IMR-90 (cell line): Measurements from ENCODE around the gene ZNF469. TPM values are rescaled to one million over a fixed set of nuclear protein-coding genes. Genes with fewer than 3 reads are reported as not detected.

Experiments
- ATAC-seq: fragments of 200-7000 bp; cut with Tn5 transposase; 2 replicates; pipeline ENCODE4 v1.9.1; 2020; ENCODE audit warnings: low read depth, mild to moderate bottlenecking, moderate library complexity
- BruUV-seq: library from RNA; stranded (reverse); fragments of 400-500 nt; replicated peaks from 2 replicates; lab custom pipeline; 2021; lab: Mats Ljungman, UMichigan
- CTCF ChIA-PET: fragments of 300-600 bp; formaldehyde crosslinking; extraction: SDS; loops from one replicate; lab custom pipeline; 2021; ENCODE audit warnings: antibody characterized with exemption; lab: Yijun Ruan, JAX
- POLR2A ChIA-PET: fragments of 300-600 bp; sonication (Branson Sonifier 250); formaldehyde crosslinking; loops from one replicate; lab custom pipeline; 2022; ENCODE audit warnings: antibody characterized with exemption; ENCODE audit not compliant: unreplicated experiment; lab: Charles Lee
- DNase-seq: peaks from one replicate; pipeline ENCODE4 v3.0.0; 2013
- H2AFZ ChIP-seq: replicated peaks from 2 replicates; pipeline ENCODE3; 2013; ENCODE audit warnings: low read length, mild to moderate bottlenecking; ENCODE audit not compliant: poor library complexity
- H2AK5ac ChIP-seq: 2 replicates; pipeline ENCODE4 v1.6.1; 2013; ENCODE audit warnings: low read depth, low read length, inconsistent platforms
- H2AK9ac ChIP-seq: replicated peaks from 2 replicates; pipeline ENCODE3; 2013; ENCODE audit warnings: mild to moderate bottlenecking, low read depth, low read length, moderate library complexity; ENCODE audit not compliant: poor library complexity
- H2BK120ac ChIP-seq: 2 replicates; pipeline ENCODE4 v1.6.1; 2013; ENCODE audit warnings: low read depth, low read length, inconsistent platforms
- H2BK15ac ChIP-seq: 3 replicates; pipeline ENCODE4 v1.6.1; 2013; ENCODE audit warnings: low read depth, low read length, inconsistent platforms
- H2BK20ac ChIP-seq: 2 replicates; pipeline ENCODE4 v1.6.1; 2013; ENCODE audit warnings: low read depth, mild to moderate bottlenecking, inconsistent platforms, low read length, moderate library complexity
- H2BK5ac ChIP-seq: 2 replicates; pipeline ENCODE4 v1.6.1; 2013; ENCODE audit warnings: mild to moderate bottlenecking, low read depth, low read length, inconsistent platforms; ENCODE audit not compliant: poor library complexity, severe bottlenecking
- H3K14ac ChIP-seq: replicated peaks from 2 replicates; pipeline ENCODE4 v1.6.1; 2013; ENCODE audit warnings: low read depth, low read length, inconsistent platforms
- H3K18ac ChIP-seq: 2 replicates; pipeline ENCODE4 v1.6.1; 2013; ENCODE audit warnings: low read depth, low read length, control low read depth
- H3K23ac ChIP-seq: 2 replicates; pipeline ENCODE4 v1.6.1; 2013; ENCODE audit warnings: low read depth, low read length, inconsistent platforms
- H3K27ac ChIP-seq: 2 replicates; pipeline ENCODE4 v1.5.1; 2013; ENCODE audit warnings: mild to moderate bottlenecking, control low read depth, low read length; ENCODE audit not compliant: insufficient read depth
- H3K27me3 ChIP-seq: 2 replicates; pipeline ENCODE4 v1.6.1; 2013; ENCODE audit warnings: low read length; ENCODE audit not compliant: control insufficient read depth, insufficient read depth
- H3K36me3 ChIP-seq: 2 replicates; pipeline ENCODE4 v1.6.1; 2013; ENCODE audit warnings: low read length, mixed read lengths; ENCODE audit not compliant: control insufficient read depth, insufficient read depth
- H3K4ac ChIP-seq: 2 replicates; pipeline ENCODE4 v1.6.1; 2013; ENCODE audit warnings: low read depth, low read length, inconsistent platforms
- H3K4me1 ChIP-seq: 2 replicates; pipeline ENCODE4 v1.6.1; 2013; ENCODE audit warnings: low read length, mixed read lengths; ENCODE audit not compliant: control insufficient read depth, insufficient read depth
- H3K4me2 ChIP-seq: 2 replicates; pipeline ENCODE4 v1.6.1; 2013; ENCODE audit warnings: low read depth, mild to moderate bottlenecking, control low read depth, low read length, moderate library complexity
- H3K4me3 ChIP-seq: 2 replicates; pipeline ENCODE4 v1.5.1; 2013; ENCODE audit warnings: low read depth, mild to moderate bottlenecking, control low read depth, low read length, moderate library complexity; ENCODE audit not compliant: insufficient read depth
- H3K56ac ChIP-seq: 2 replicates; pipeline ENCODE4 v1.6.1; 2013; ENCODE audit warnings: low read length, inconsistent platforms; ENCODE audit not compliant: insufficient read depth; ENCODE audit errors: extremely low read depth
- H3K79me1 ChIP-seq, 2 experiments: 2 replicates each; pipeline ENCODE4 v1.6.1; 2013; ENCODE audit warnings: low read length in 2 of 2, inconsistent platforms in 1 of 2, low read depth in 1 of 2
- H3K9ac ChIP-seq: 2 replicates; pipeline ENCODE4 v1.6.1; 2013; ENCODE audit warnings: low read depth, low read length, control low read depth
- H3K9me1 ChIP-seq: 2 replicates; pipeline ENCODE4 v1.6.1; 2013; ENCODE audit warnings: low read length, inconsistent platforms; ENCODE audit not compliant: insufficient read depth
- H3K9me3 ChIP-seq: 2 replicates; pipeline ENCODE4 v1.6.1; 2013; ENCODE audit warnings: low read length; ENCODE audit not compliant: control insufficient read depth, insufficient read depth
- H4K20me1 ChIP-seq: 2 replicates; pipeline ENCODE4 v1.6.1; 2013; ENCODE audit warnings: low read length, inconsistent platforms; ENCODE audit not compliant: insufficient read depth
- H4K5ac ChIP-seq: 2 replicates; pipeline ENCODE4 v1.6.1; 2013; ENCODE audit warnings: mild to moderate bottlenecking, low read depth, low read length, control low read depth
- H4K8ac ChIP-seq, 2 experiments: 2 replicates each; pipeline ENCODE4 v1.6.1; 2013; ENCODE audit warnings: low read depth in 2 of 2, low read length in 2 of 2, control low read depth in 1 of 2, inconsistent platforms in 1 of 2
- H4K91ac ChIP-seq: 2 replicates; pipeline ENCODE4 v1.6.1; 2013; ENCODE audit warnings: low read depth, low read length, inconsistent platforms; ENCODE audit not compliant: insufficient read depth
- BHLHE40 ChIP-seq: fragments of 150-350 bp; IDR thresholded peaks from 2 replicates; pipeline ENCODE4 v1.6.1; 2016; ENCODE audit warnings: mild to moderate bottlenecking, low read depth, low read length
- CEBPB ChIP-seq: IDR thresholded peaks from 2 replicates; pipeline ENCODE4 v1.6.1; 2012; ENCODE audit warnings: low read depth, low read length, improper control_type of control experiment
- CHD1 ChIP-seq: IDR thresholded peaks from 2 replicates; pipeline ENCODE4 v1.6.1; 2012; ENCODE audit warnings: low read depth, low read length, improper control_type of control experiment
- FOS ChIP-seq: fragments of 150-350 bp; IDR thresholded peaks from 2 replicates; pipeline ENCODE4 v1.6.1; 2016; ENCODE audit warnings: low read depth, low read length
- MAFK ChIP-seq: IDR thresholded peaks from 2 replicates; pipeline ENCODE4 v1.6.1; 2012; ENCODE audit warnings: low read depth, low read length, improper control_type of control experiment
- MAZ ChIP-seq: IDR thresholded peaks from 2 replicates; pipeline ENCODE4 v1.6.1; 2012; ENCODE audit warnings: low read depth, mild to moderate bottlenecking, low read length, improper control_type of control experiment, moderate library complexity, borderline replicate concordance
- MXI1 ChIP-seq: IDR thresholded peaks from 2 replicates; pipeline ENCODE4 v1.6.1; 2012; ENCODE audit warnings: low read depth, mild to moderate bottlenecking, low read length, moderate library complexity, borderline replicate concordance
- NFE2L2 ChIP-seq: fragments of 150-350 bp; IDR thresholded peaks from 2 replicates; pipeline ENCODE4 v1.6.1; 2016; ENCODE audit warnings: low read depth, mild to moderate bottlenecking, low read length
- POLR2A ChIP-seq: IDR thresholded peaks from 2 replicates; pipeline ENCODE4 v1.6.1; 2012; ENCODE audit warnings: mild to moderate bottlenecking, low read depth, low read length
- RAD21 ChIP-seq: IDR thresholded peaks from 2 replicates; pipeline ENCODE4 v1.6.1; 2012; ENCODE audit warnings: low read length, improper control_type of control experiment
- RCOR1 ChIP-seq: IDR thresholded peaks from 2 replicates; pipeline ENCODE4 v1.6.1; 2012; ENCODE audit warnings: mild to moderate bottlenecking, low read length, improper control_type of control experiment; ENCODE audit not compliant: insufficient replicate concordance
- RFX5 ChIP-seq: IDR thresholded peaks from 2 replicates; pipeline ENCODE4 v1.8.0; 2012; ENCODE audit warnings: low read depth, mild to moderate bottlenecking, low read length, moderate library complexity
- SMC3 ChIP-seq: fragments of 150-350 bp; IDR thresholded peaks from 2 replicates; pipeline ENCODE4 v1.6.1; 2016; ENCODE audit warnings: low read depth, mild to moderate bottlenecking, antibody characterized with exemption, low read length, moderate library complexity
- WGBS, 2 experiments: methylation state at CpG; one replicate each; pipeline versions ENCODE4 v1.1.5 to v1.1.7; 2013; ENCODE audit warnings: missing lambda C conversion rate in 2 of 2; ENCODE audit not compliant: insufficient read length in 1 of 2; ENCODE audit errors: extremely low coverage in 2 of 2; 5-methylcytosine and 5-hydroxymethylcytosine counted together
- dilution Hi-C: fragments of 300-500 bp; cut with HindIII; formaldehyde crosslinking; loops from one replicate; pipeline ENCODE4 v1.14.3; 2018; ENCODE audit warnings: low sequenced_read_pairs; ENCODE audit not compliant: unreplicated experiment
- in situ Hi-C: fragments of 300-500 bp; cut with MboI; formaldehyde crosslinking; loops from 3 replicates; pipeline ENCODE4 v1.14.3; 2019; ENCODE audit warnings: low sequenced_read_pairs, inconsistent platforms, mixed read lengths
- intact Hi-C: fragments of 100-400 bp; cut with micrococcal nuclease; formaldehyde crosslinking; loops from 2 replicates; pipeline ENCODE4 v1.10.0; 2022
- polyA plus RNA-seq, 3 experiments: library from polyadenylated mRNA; depleted of rRNA; stranded (reverse); fragments of >200 nt; gene quantifications; 2 replicates each; pipeline ENCODE4 v1.2.3, GENCODE V29; 2012; ENCODE audit warnings: low replicate concordance in 1 of 3
- total RNA-seq: library from RNA; depleted of rRNA; stranded (reverse); fragments of >200 nt; gene quantifications from 2 replicates; pipeline ENCODE4 v1.2.3, GENCODE V29; 2012
- TF ChIP-seq, protein P1 (sequence below): conservative IDR thresholded peaks from 2 replicates; pipeline ENCODE4 v1.5.1; 2012; ENCODE audit warnings: mild to moderate bottlenecking, low read depth, low read length, improper control_type of control experiment
- TF ChIP-seq, protein P2 (sequence below): fragments of 150-350 bp; IDR thresholded peaks from 2 replicates; pipeline ENCODE4 v1.6.1; 2017; ENCODE audit warnings: mild to moderate bottlenecking, antibody characterized with exemption, low read length, low read depth
- TF ChIP-seq, protein P3 (sequence below): fragments of 150-350 bp; IDR thresholded peaks from 2 replicates; pipeline ENCODE4 v1.6.1; 2016; ENCODE audit warnings: low read depth, mild to moderate bottlenecking, low read length, moderate library complexity, borderline replicate concordance

ZNF469 gene
- total and polyA plus RNA-seq, 2 of the 4 experiments (the other 2 are of a cell fraction), result 1.1 to 13.3 TPM

DNA sequence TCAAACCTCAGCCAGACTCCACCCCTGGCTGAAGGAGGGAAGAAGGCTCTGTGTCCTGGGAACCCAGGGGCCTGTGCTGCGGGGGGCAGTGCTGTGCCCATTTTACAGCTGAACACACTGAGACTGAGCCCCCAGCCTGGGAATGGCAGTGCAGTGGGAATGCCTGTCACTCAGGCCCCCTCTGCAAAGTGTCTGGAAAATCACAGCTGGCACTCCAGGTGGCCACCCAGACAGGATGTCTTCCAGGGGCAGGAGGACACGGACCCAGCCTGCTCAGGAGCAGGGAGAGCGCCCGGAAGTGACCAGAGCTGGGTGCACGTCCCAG lies 32.6 kb downstream of the ZNF469 start:
- no peaks in the 10 kb centered on the region; the same call in 1 of the 2 replicates for H3K4me1 ChIP-seq
- POLR2A ChIA-PET, result no interaction called here
- H3K9me3 ChIP-seq, result no peaks in the 10 kb centered on the region
- peaks cover 16 to 94% of the 10 kb centered on the region in 2 experiments for H3K79me1 ChIP-seq
- TF ChIP-seq, protein P1, sequence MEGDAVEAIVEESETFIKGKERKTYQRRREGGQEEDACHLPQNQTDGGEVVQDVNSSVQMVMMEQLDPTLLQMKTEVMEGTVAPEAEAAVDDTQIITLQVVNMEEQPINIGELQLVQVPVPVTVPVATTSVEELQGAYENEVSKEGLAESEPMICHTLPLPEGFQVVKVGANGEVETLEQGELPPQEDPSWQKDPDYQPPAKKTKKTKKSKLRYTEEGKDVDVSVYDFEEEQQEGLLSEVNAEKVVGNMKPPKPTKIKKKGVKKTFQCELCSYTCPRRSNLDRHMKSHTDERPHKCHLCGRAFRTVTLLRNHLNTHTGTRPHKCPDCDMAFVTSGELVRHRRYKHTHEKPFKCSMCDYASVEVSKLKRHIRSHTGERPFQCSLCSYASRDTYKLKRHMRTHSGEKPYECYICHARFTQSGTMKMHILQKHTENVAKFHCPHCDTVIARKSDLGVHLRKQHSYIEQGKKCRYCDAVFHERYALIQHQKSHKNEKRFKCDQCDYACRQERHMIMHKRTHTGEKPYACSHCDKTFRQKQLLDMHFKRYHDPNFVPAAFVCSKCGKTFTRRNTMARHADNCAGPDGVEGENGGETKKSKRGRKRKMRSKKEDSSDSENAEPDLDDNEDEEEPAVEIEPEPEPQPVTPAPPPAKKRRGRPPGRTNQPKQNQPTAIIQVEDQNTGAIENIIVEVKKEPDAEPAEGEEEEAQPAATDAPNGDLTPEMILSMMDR, result no peak
- no peak for TF ChIP-seq MAZ
- no peak for TF ChIP-seq RAD21
- TF ChIP-seq BHLHE40, result no peak
- TF ChIP-seq, protein P2, sequence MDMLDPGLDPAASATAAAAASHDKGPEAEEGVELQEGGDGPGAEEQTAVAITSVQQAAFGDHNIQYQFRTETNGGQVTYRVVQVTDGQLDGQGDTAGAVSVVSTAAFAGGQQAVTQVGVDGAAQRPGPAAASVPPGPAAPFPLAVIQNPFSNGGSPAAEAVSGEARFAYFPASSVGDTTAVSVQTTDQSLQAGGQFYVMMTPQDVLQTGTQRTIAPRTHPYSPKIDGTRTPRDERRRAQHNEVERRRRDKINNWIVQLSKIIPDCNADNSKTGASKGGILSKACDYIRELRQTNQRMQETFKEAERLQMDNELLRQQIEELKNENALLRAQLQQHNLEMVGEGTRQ, result no peak
- TF ChIP-seq MXI1, result no peak
- TF ChIP-seq CHD1, result no peak
- no peak for TF ChIP-seq RFX5
- TF ChIP-seq, protein P3, sequence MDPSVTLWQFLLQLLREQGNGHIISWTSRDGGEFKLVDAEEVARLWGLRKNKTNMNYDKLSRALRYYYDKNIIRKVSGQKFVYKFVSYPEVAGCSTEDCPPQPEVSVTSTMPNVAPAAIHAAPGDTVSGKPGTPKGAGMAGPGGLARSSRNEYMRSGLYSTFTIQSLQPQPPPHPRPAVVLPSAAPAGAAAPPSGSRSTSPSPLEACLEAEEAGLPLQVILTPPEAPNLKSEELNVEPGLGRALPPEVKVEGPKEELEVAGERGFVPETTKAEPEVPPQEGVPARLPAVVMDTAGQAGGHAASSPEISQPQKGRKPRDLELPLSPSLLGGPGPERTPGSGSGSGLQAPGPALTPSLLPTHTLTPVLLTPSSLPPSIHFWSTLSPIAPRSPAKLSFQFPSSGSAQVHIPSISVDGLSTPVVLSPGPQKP, result no peak
- no peak for TF ChIP-seq POLR2A
- TF ChIP-seq SMC3, result no peak
- no peak for TF ChIP-seq MAFK
- no peak for TF ChIP-seq FOS
- no peak for TF ChIP-seq NFE2L2
- no peak for TF ChIP-seq RCOR1
- no peak for TF ChIP-seq CEBPB
- H2AK9ac ChIP-seq, result no peak overlapping the region
- no peak overlapping the region for H2BK5ac ChIP-seq
- peaks cover 63% of the 10 kb centered on the region for H3K36me3 ChIP-seq
- no peak overlapping the region for H3K4ac ChIP-seq
- intact Hi-C loops (no loop called here), in situ Hi-C loops (no loop called here), dilution Hi-C loops (no loop called here)
- no peak overlapping the region for H2AFZ ChIP-seq
- no peak overlapping the region for H2AK5ac ChIP-seq
- H3K23ac ChIP-seq, result no peak overlapping the region
- CTCF ChIA-PET, result no interaction called here
- DNase-seq (no peak), ATAC-seq (no peak)
- H4K20me1 ChIP-seq, result peaks cover 100% of the 10 kb centered on the region
- no peak overlapping the region for H2BK15ac ChIP-seq
- no peak overlapping the region for H3K18ac ChIP-seq
- BruUV-seq, result no TSS peak
- H3K4me3 ChIP-seq, result no peak overlapping the region
- no peak overlapping the region for H3K27ac ChIP-seq
- no peak overlapping the region for H2BK120ac ChIP-seq
- no peak overlapping the region for H4K5ac ChIP-seq
- H3K9me1 ChIP-seq, result peaks cover 15% of the 10 kb centered on the region
- no peak overlapping the region for H3K4me2 ChIP-seq
- no peak overlapping the region for H3K14ac ChIP-seq
- H3K9ac ChIP-seq, result no peak overlapping the region
- no peak overlapping the region for H2BK20ac ChIP-seq
- no peak overlapping the region for H4K91ac ChIP-seq
- H3K27me3 ChIP-seq, result no peaks in the 10 kb centered on the region
- no peak overlapping the region for H4K8ac ChIP-seq
- WGBS, 2 experiments, result 92% methylated on average over 4 of the region's 5 CpGs; no CpG with 5 or more reads in 1 of the 2 experiments
- no peak overlapping the region for H3K56ac ChIP-seq
